Keratinocyte (primary cell): ENCODE data around the gene ANKS1A. TPM values are rescaled to one million over a fixed set of nuclear protein-coding genes. Genes with fewer than 3 reads are reported as not detected.

Experiments
- DNase-seq: peaks from one replicate; pipeline ENCODE4 v3.0.0-alpha.2; 2011; ENCODE audit warnings: low read depth, missing footprints, low spot score
- FAIRE-seq: peaks from 2 replicates; lab custom pipeline; 2011; peaks lifted over from hg19 to GRCh38; lab: Jason Lieb, UNC
- H2AFZ ChIP-seq: 2 replicates; pipeline ENCODE4 v1.6.0; 2012; ENCODE audit warnings: low read length, control low read depth, inconsistent platforms; ENCODE audit not compliant: control insufficient read depth
- H3K27ac ChIP-seq: 2 replicates; pipeline ENCODE4 v1.5.1; 2011; ENCODE audit warnings: low read length; ENCODE audit not compliant: control insufficient read depth, insufficient read depth
- H3K27me3 ChIP-seq: 3 replicates; pipeline ENCODE4 v1.6.0; 2011; ENCODE audit warnings: low read length; ENCODE audit not compliant: control insufficient read depth, insufficient read depth; ENCODE audit errors: extremely low read depth
- H3K36me3 ChIP-seq, 2 experiments: 2 replicates in 1 of 2; 3 replicates in 1 of 2; pipeline ENCODE4 v1.5.1; 2011; ENCODE audit warnings: low read length in 2 of 2, mild to moderate bottlenecking in 1 of 2; ENCODE audit not compliant: control insufficient read depth in 2 of 2, insufficient read depth in 2 of 2; ENCODE audit errors: extremely low read depth in 1 of 2
- H3K4me1 ChIP-seq: 3 replicates; pipeline ENCODE4 v1.5.1; 2011; ENCODE audit warnings: low read length; ENCODE audit not compliant: control insufficient read depth, insufficient read depth; ENCODE audit errors: extremely low read depth
- H3K4me2 ChIP-seq: 3 replicates; pipeline ENCODE4 v1.6.0; 2011; ENCODE audit warnings: low read depth, low read length; ENCODE audit not compliant: control insufficient read depth, insufficient read depth; ENCODE audit errors: extremely low read depth
- H3K4me3 ChIP-seq, 3 experiments: fragments of 200-600 bp in 1 of 3; sonication (generic) in 1 of 3; 2 replicates in 2 of 3; 3 replicates in 1 of 3; pipeline ENCODE4 v1.5.1; 2011 to 2016; ENCODE audit warnings: low read length in 3 of 3, mild to moderate bottlenecking in 3 of 3, control low read depth in 2 of 3, inconsistent platforms in 1 of 3, low read depth in 1 of 3, mixed read lengths in 1 of 3, mixed run types in 1 of 3, moderate library complexity in 1 of 3; ENCODE audit not compliant: control insufficient read depth in 2 of 3, insufficient read depth in 2 of 3; ENCODE audit errors: extremely low read depth in 1 of 3
- H3K79me2 ChIP-seq: 2 replicates; pipeline ENCODE4 v1.6.0; 2012; ENCODE audit warnings: low read length; ENCODE audit not compliant: control insufficient read depth, insufficient read depth
- H3K9ac ChIP-seq: 3 replicates; pipeline ENCODE4 v1.6.0; 2011; ENCODE audit warnings: low read length; ENCODE audit not compliant: control insufficient read depth, insufficient read depth; ENCODE audit errors: extremely low read depth
- H3K9me1 ChIP-seq: 3 replicates; pipeline ENCODE4 v1.6.0; 2011; ENCODE audit warnings: low read length; ENCODE audit not compliant: control insufficient read depth, insufficient read depth; ENCODE audit errors: extremely low read depth
- H3K9me3 ChIP-seq: 2 replicates; pipeline ENCODE4 v1.5.1; 2012; ENCODE audit warnings: low read depth, low read length; ENCODE audit not compliant: control insufficient read depth
- H4K20me1 ChIP-seq: 3 replicates; pipeline ENCODE4 v1.6.0; 2011; ENCODE audit warnings: low read length; ENCODE audit not compliant: control insufficient read depth, insufficient read depth; ENCODE audit errors: extremely low read depth
- CTCF ChIP-seq, 3 experiments: IDR thresholded peaks in 1 of 3; conservative IDR thresholded peaks in 1 of 3; optimal IDR thresholded peaks in 1 of 3; 2 replicates in 2 of 3; 3 replicates in 1 of 3; pipeline versions ENCODE3 to v1.5.1; 2011; ENCODE audit warnings: low read length in 3 of 3, mild to moderate bottlenecking in 3 of 3, moderate library complexity in 2 of 3, control low read depth in 1 of 3, inconsistent platforms in 1 of 3; ENCODE audit not compliant: insufficient read depth in 2 of 3; ENCODE audit errors: extremely low read depth in 1 of 3
- EZH2 ChIP-seq: IDR thresholded peaks from one replicate; pipeline ENCODE4 v1.6.1; 2012; ENCODE audit warnings: inconsistent platforms, mild to moderate bottlenecking, low read length, moderate library complexity
- dilution Hi-C: fragments of 300-500 bp; cut with MboI; formaldehyde crosslinking; loops from one replicate; pipeline ENCODE4 v1.7.0; 2020; ENCODE audit warnings: low sequenced_read_pairs; ENCODE audit not compliant: extremely low pct_ligation_motif_present
- polyA plus RNA-seq, 5 experiments: library from polyadenylated mRNA; depleted of rRNA in 3 of 5; stranded (reverse) in 3 of 5; stranded (forward) in 1 of 5; unstranded in 1 of 5; fragments of >200 nt; gene quantifications; 1 replicate in 1 of 5; 2 replicates in 3 of 5; 3 replicates in 1 of 5; pipeline versions ENCODE4 v1.2.1 to v1.2.3, GENCODE V29; 2011 to 2012; ENCODE audit warnings: missing spikeins in 2 of 5, low read depth in 1 of 5, low replicate concordance in 1 of 5

Gene ANKS1A
- polyA plus RNA-seq, 1 donor (not counting 4 experiments of a cell fraction or from before 2014, with no cell fraction given) = 8.6 TPM

- Histone ChIP-seq H2AFZ (no peak overlapping the region), H3K79me2 (no peaks in the 10 kb centered on the region), H3K9me3 (no peaks in the 10 kb centered on the region), H4K20me1 (no peaks in the 10 kb centered on the region), H3K27ac (no peak overlapping the region), H3K4me2 (no peak overlapping the region), H3K4me3 (no peak overlapping the region), H3K9me1 (no peaks in the 10 kb centered on the region), H3K4me1 (no peaks in the 10 kb centered on the region), H3K9ac (no peak overlapping the region), H3K36me3 (peaks cover 3 to 9% of the 10 kb centered on the region in 2 experiments), H3K27me3 (no peaks in the 10 kb centered on the region)
- TF ChIP-seq EZH2 = no peak
- TF ChIP-seq CTCF (optimal IDR thresholded peaks at IDR 0.05 in 1 of 3, IDR thresholded peaks at IDR 0.05 in 1 of 3, conservative IDR thresholded peaks at IDR 0.05 in 1 of 3; ENCODE audit: extremely low read depth in 1 of 3, insufficient read depth in 2 of 3, low read length in 3 of 3) = no peak
- DNase-seq = no peak
- FAIRE-seq = no peak
- dilution Hi-C loops = no loop called here
Observed at GRCh38 chr6:35017411-35018181, 128.5 kb downstream of the ANKS1A start.

- no peak for DNase-seq
- Histone ChIP-seq H3K4me3 (no peak overlapping the region), H3K79me2 (no peaks in the 10 kb centered on the region), H4K20me1 (no peaks in the 10 kb centered on the region), H3K36me3 (peaks cover 3 to 9% of the 10 kb centered on the region in 2 experiments), H3K4me1 (no peaks in the 10 kb centered on the region), H3K4me2 (no peak overlapping the region), H3K9me3 (no peaks in the 10 kb centered on the region), H3K27ac (no peak overlapping the region), H3K9me1 (no peaks in the 10 kb centered on the region), H3K9ac (no peak overlapping the region), H2AFZ (no peak overlapping the region), H3K27me3 (no peaks in the 10 kb centered on the region)
- TF ChIP-seq EZH2 (no peak), CTCF (optimal IDR thresholded peaks at IDR 0.05 in 1 of 3, IDR thresholded peaks at IDR 0.05 in 1 of 3, conservative IDR thresholded peaks at IDR 0.05 in 1 of 3; ENCODE audit: extremely low read depth in 1 of 3, insufficient read depth in 2 of 3, low read length in 3 of 3) (no peak)
- FAIRE-seq = no peak
- dilution Hi-C loops = no loop called here
Observed at GRCh38 chr6:35018182-35018519, 129.1 kb downstream of the ANKS1A start.
